ENCODE data around the gene SELENOF. TPM values are rescaled to one million over a fixed set of nuclear protein-coding genes. Genes with fewer than 3 reads are reported as not detected.

The SELENOF gene
- total RNA-seq, 5 donors from 2014 or later (not counting 1 experiment from before 2014, with no cell fraction given), result 141 to 165 (median 145) TPM

- ChIA-PET POLR2A (no interaction called here), CTCF (no interaction called here)
- no peaks in the 10 kb centered on the region for H3K4me1 ChIP-seq (ENCODE audit: control insufficient read depth in 1 of 2, extremely low read depth in 1 of 2, insufficient read depth in 2 of 2, low read length in 2 of 2)
- H3K4me3 Mint-ChIP-seq, result no peak overlapping the region
- no peak overlapping the region for H3K27ac ChIP-seq (ENCODE audit: low read length)
- H3K27ac Mint-ChIP-seq, result no peak overlapping the region
- no peaks in the 10 kb centered on the region for H3K4me1 Mint-ChIP-seq
- H3K27me3 ChIP-seq (replicated peaks in 1 of 2; ENCODE audit: control insufficient read depth in 2 of 2, extremely low read depth in 1 of 2, insufficient read depth in 2 of 2, low read length in 1 of 2), result no peaks in the 10 kb centered on the region
- DNase-seq (no peak), ATAC-seq (replicated peaks in 1 of 4) (no peak)
- no peaks in the 10 kb centered on the region for H3K9me3 Mint-ChIP-seq
- H3K27me3 Mint-ChIP-seq, result no peaks in the 10 kb centered on the region
- WGBS (ENCODE audit: insufficient coverage), result 71% methylated on average over 1 of the region's 7 CpGs
- no peak overlapping the region for H3K4me3 ChIP-seq (ENCODE audit: control insufficient read depth in 1 of 2, extremely low read depth in 1 of 2, low read length in 1 of 2)
- no peaks in the 10 kb centered on the region for H3K36me3 ChIP-seq (ENCODE audit: control insufficient read depth in 2 of 2, extremely low read depth in 1 of 2, insufficient read depth in 1 of 2, low read length in 1 of 2)
- H3K36me3 Mint-ChIP-seq, result no peaks in the 10 kb centered on the region
- no peaks in the 10 kb centered on the region for H3K9me3 ChIP-seq
These were observed 61.0 kb downstream of the SELENOF start for GRCh38 chr1:86852782-86853408.

GRCh38 chr1:86852289-86852688 is 61.6 kb downstream of the SELENOF start:
- Mint-ChIP-seq H3K27me3 (no peaks in the 10 kb centered on the region), H3K9me3 (no peaks in the 10 kb centered on the region), H3K36me3 (no peaks in the 10 kb centered on the region), H3K27ac (no peak overlapping the region), H3K4me1 (no peaks in the 10 kb centered on the region), H3K4me3 (no peak overlapping the region)
- ATAC-seq (replicated peaks in 1 of 4), result no peak
- 87% methylated on average over 9 of the region's 9 CpGs for WGBS (ENCODE audit: insufficient coverage)
- H3K27me3 ChIP-seq (replicated peaks in 1 of 2; ENCODE audit: control insufficient read depth in 2 of 2, extremely low read depth in 1 of 2, insufficient read depth in 2 of 2, low read length in 1 of 2), result no peaks in the 10 kb centered on the region
- no peaks in the 10 kb centered on the region for H3K4me1 ChIP-seq (ENCODE audit: control insufficient read depth in 1 of 2, extremely low read depth in 1 of 2, insufficient read depth in 2 of 2, low read length in 2 of 2)
- no peak for DNase-seq
- H3K36me3 ChIP-seq (ENCODE audit: control insufficient read depth in 2 of 2, extremely low read depth in 1 of 2, insufficient read depth in 1 of 2, low read length in 1 of 2), result no peaks in the 10 kb centered on the region
- no peaks in the 10 kb centered on the region for H3K9me3 ChIP-seq
- H3K4me3 ChIP-seq (ENCODE audit: control insufficient read depth in 1 of 2, extremely low read depth in 1 of 2, low read length in 1 of 2), result no peak overlapping the region
- ChIA-PET CTCF (no interaction called here), POLR2A (no interaction called here)
- no peak overlapping the region for H3K27ac ChIP-seq (ENCODE audit: low read length)

- POLR2A ChIA-PET, result interaction anchor here (0.5 to 0.9 kb wide), 2 partner anchors 67 to 1861 kb away, joined by 3 read pairs; no protein-coding TSS in a partner anchor
- no peaks in the 10 kb centered on the region for H3K36me3 ChIP-seq (ENCODE audit: control insufficient read depth in 2 of 2, extremely low read depth in 1 of 2, insufficient read depth in 1 of 2, low read length in 1 of 2)
- H3K4me1 Mint-ChIP-seq, result no peaks in the 10 kb centered on the region
- no peak overlapping the region for H3K27ac ChIP-seq (ENCODE audit: low read length)
- H3K36me3 Mint-ChIP-seq, result no peaks in the 10 kb centered on the region
- no peaks in the 10 kb centered on the region for H3K4me1 ChIP-seq (ENCODE audit: control insufficient read depth in 1 of 2, extremely low read depth in 1 of 2, insufficient read depth in 2 of 2, low read length in 2 of 2)
- no peaks in the 10 kb centered on the region for H3K27me3 Mint-ChIP-seq
- H3K4me3 Mint-ChIP-seq, result no peak overlapping the region
- no peak overlapping the region for H3K4me3 ChIP-seq (ENCODE audit: control insufficient read depth in 1 of 2, extremely low read depth in 1 of 2, low read length in 1 of 2)
- WGBS (ENCODE audit: insufficient coverage), result 85% methylated on average over 2 of the region's 3 CpGs
- DNase-seq (no peak), ATAC-seq (replicated peaks in 1 of 4) (no peak)
- no peak overlapping the region for H3K27ac Mint-ChIP-seq
- no peaks in the 10 kb centered on the region for H3K27me3 ChIP-seq (replicated peaks in 1 of 2; ENCODE audit: control insufficient read depth in 2 of 2, extremely low read depth in 1 of 2, insufficient read depth in 2 of 2, low read length in 1 of 2)
- H3K9me3 Mint-ChIP-seq, result no peaks in the 10 kb centered on the region
- no peaks in the 10 kb centered on the region for H3K9me3 ChIP-seq
- CTCF ChIA-PET, result interaction anchor here in 1 of 2 donors (0.6 kb wide), 1 partner anchor 1435 kb away, joined by 7 read pairs; no protein-coding TSS in a partner anchor
These were observed 64.2 kb downstream of the SELENOF start for GRCh38 chr1:86849756-86850155.

GRCh38 chr1:86848654-86849053 is 65.3 kb downstream of the SELENOF start:
- no peak for ATAC-seq (replicated peaks in 1 of 4)
- H3K4me1 ChIP-seq (ENCODE audit: control insufficient read depth in 1 of 2, extremely low read depth in 1 of 2, insufficient read depth in 2 of 2, low read length in 2 of 2), result no peaks in the 10 kb centered on the region
- H3K27ac ChIP-seq (ENCODE audit: low read length), result no peak overlapping the region
- WGBS (ENCODE audit: insufficient coverage), result no CpG with 5 or more reads among the region's 2 CpGs
- no peaks in the 10 kb centered on the region for H3K9me3 ChIP-seq
- Mint-ChIP-seq H3K27ac (no peak overlapping the region), H3K4me1 (no peaks in the 10 kb centered on the region), H3K27me3 (no peaks in the 10 kb centered on the region), H3K4me3 (no peak overlapping the region), H3K9me3 (no peaks in the 10 kb centered on the region), H3K36me3 (no peaks in the 10 kb centered on the region)
- H3K27me3 ChIP-seq (replicated peaks in 1 of 2; ENCODE audit: control insufficient read depth in 2 of 2, extremely low read depth in 1 of 2, insufficient read depth in 2 of 2, low read length in 1 of 2), result no peaks in the 10 kb centered on the region
- POLR2A ChIA-PET, result no interaction called here
- CTCF ChIA-PET, result no interaction called here
- no peak for DNase-seq
- no peak overlapping the region for H3K4me3 ChIP-seq (ENCODE audit: control insufficient read depth in 1 of 2, extremely low read depth in 1 of 2, low read length in 1 of 2)
- H3K36me3 ChIP-seq (ENCODE audit: control insufficient read depth in 2 of 2, extremely low read depth in 1 of 2, insufficient read depth in 1 of 2, low read length in 1 of 2), result no peaks in the 10 kb centered on the region

GRCh38 chr1:86846164-86846647 is 67.7 kb downstream of the SELENOF start:
- Histone ChIP-seq H3K4me1 (ENCODE audit: control insufficient read depth in 1 of 2, extremely low read depth in 1 of 2, insufficient read depth in 2 of 2, low read length in 2 of 2) (no peaks in the 10 kb centered on the region), H3K4me3 (ENCODE audit: control insufficient read depth in 1 of 2, extremely low read depth in 1 of 2, low read length in 1 of 2) (no peak overlapping the region), H3K9me3 (no peaks in the 10 kb centered on the region), H3K27ac (ENCODE audit: low read length) (no peak overlapping the region), H3K36me3 (ENCODE audit: control insufficient read depth in 2 of 2, extremely low read depth in 1 of 2, insufficient read depth in 1 of 2, low read length in 1 of 2) (no peaks in the 10 kb centered on the region), H3K27me3 (replicated peaks in 1 of 2; ENCODE audit: control insufficient read depth in 2 of 2, extremely low read depth in 1 of 2, insufficient read depth in 2 of 2, low read length in 1 of 2) (no peaks in the 10 kb centered on the region)
- Mint-ChIP-seq H3K4me3 (no peak overlapping the region), H3K27ac (no peak overlapping the region), H3K36me3 (no peaks in the 10 kb centered on the region), H3K27me3 (no peaks in the 10 kb centered on the region), H3K4me1 (no peaks in the 10 kb centered on the region), H3K9me3 (no peaks in the 10 kb centered on the region)
- DNase-seq (no peak), ATAC-seq (replicated peaks in 1 of 4) (no peak)
- no CpG with 5 or more reads among the region's 2 CpGs for WGBS (ENCODE audit: insufficient coverage)
- ChIA-PET CTCF (no interaction called here), POLR2A (no interaction called here)

GRCh38 chr1:86845514-86845913 is 68.4 kb downstream of the SELENOF start:
- H3K4me1 Mint-ChIP-seq, result no peaks in the 10 kb centered on the region
- no peak for ATAC-seq (replicated peaks in 1 of 4)
- no peaks in the 10 kb centered on the region for H3K9me3 ChIP-seq
- no peaks in the 10 kb centered on the region for H3K9me3 Mint-ChIP-seq
- H3K4me3 Mint-ChIP-seq, result no peak overlapping the region
- no peaks in the 10 kb centered on the region for H3K27me3 Mint-ChIP-seq
- no peak overlapping the region for H3K27ac Mint-ChIP-seq
- no peak for DNase-seq
- ChIA-PET CTCF (no interaction called here), POLR2A (no interaction called here)
- no peaks in the 10 kb centered on the region for H3K4me1 ChIP-seq (ENCODE audit: control insufficient read depth in 1 of 2, extremely low read depth in 1 of 2, insufficient read depth in 2 of 2, low read length in 2 of 2)
- no CpG with 5 or more reads among the region's 3 CpGs for WGBS (ENCODE audit: insufficient coverage)
- H3K27me3 ChIP-seq (replicated peaks in 1 of 2; ENCODE audit: control insufficient read depth in 2 of 2, extremely low read depth in 1 of 2, insufficient read depth in 2 of 2, low read length in 1 of 2), result no peaks in the 10 kb centered on the region
- no peak overlapping the region for H3K27ac ChIP-seq (ENCODE audit: low read length)
- no peak overlapping the region for H3K4me3 ChIP-seq (ENCODE audit: control insufficient read depth in 1 of 2, extremely low read depth in 1 of 2, low read length in 1 of 2)
- no peaks in the 10 kb centered on the region for H3K36me3 ChIP-seq (ENCODE audit: control insufficient read depth in 2 of 2, extremely low read depth in 1 of 2, insufficient read depth in 1 of 2, low read length in 1 of 2)
- H3K36me3 Mint-ChIP-seq, result no peaks in the 10 kb centered on the region

Measured in T-cell (primary cell).